Neuronal stem cell (in vitro differentiated cells): Measurements from ENCODE around the gene GJA3.
A peak's percentile ranks its signal among the peaks of the same experiment; 100 is the strongest.

ENCODE experiments used
- DNase-seq: peaks from one replicate; pipeline ENCODE4 v3.0.0-alpha.2; 2013; ENCODE audit warnings: low spot score
- H2AFZ ChIP-seq: one replicate; pipeline ENCODE4 v1.6.1; 2013; ENCODE audit warnings: mild to moderate bottlenecking, low read length, inconsistent platforms
- H2AK5ac ChIP-seq: 2 replicates; pipeline ENCODE4 v1.6.1; 2013; ENCODE audit warnings: low read depth, mild to moderate bottlenecking, inconsistent platforms, low read length, moderate library complexity, mixed read lengths
- H2BK120ac ChIP-seq: 2 replicates; pipeline ENCODE4 v1.6.1; 2013; ENCODE audit warnings: low read depth, mild to moderate bottlenecking, inconsistent platforms, low read length, moderate library complexity, mixed read lengths
- H2BK12ac ChIP-seq: one replicate; pipeline ENCODE4 v1.6.1; 2013; ENCODE audit warnings: low read length, inconsistent platforms
- H2BK15ac ChIP-seq: 2 replicates; pipeline ENCODE4 v1.6.1; 2013; ENCODE audit warnings: mild to moderate bottlenecking, low read length, inconsistent platforms, mixed read lengths
- H2BK5ac ChIP-seq: one replicate; pipeline ENCODE4 v1.6.1; 2013; ENCODE audit warnings: inconsistent platforms, mild to moderate bottlenecking, low read length, moderate library complexity
- H3K14ac ChIP-seq: one replicate; pipeline ENCODE4 v1.6.1; 2013; ENCODE audit warnings: low read length, inconsistent platforms
- H3K18ac ChIP-seq: 2 replicates; pipeline ENCODE4 v1.6.1; 2013; ENCODE audit warnings: low read length, inconsistent platforms
- H3K23ac ChIP-seq: 2 replicates; pipeline ENCODE4 v1.6.1; 2013; ENCODE audit warnings: low read depth, mild to moderate bottlenecking, mixed read lengths, low read length, inconsistent platforms; ENCODE audit not compliant: poor library complexity
- H3K27ac ChIP-seq: replicated peaks from 3 replicates; pipeline ENCODE4 v1.5.1; 2013; ENCODE audit warnings: low read length, inconsistent platforms
- H3K27me3 ChIP-seq, 3 experiments: 2 replicates each; pipeline ENCODE4 v1.6.1; 2013; ENCODE audit warnings: low read length in 3 of 3, mild to moderate bottlenecking in 2 of 3, inconsistent platforms in 1 of 3, low read depth in 1 of 3, mixed read lengths in 1 of 3, moderate library complexity in 1 of 3; ENCODE audit not compliant: control insufficient read depth in 3 of 3, insufficient read depth in 3 of 3
- H3K36me3 ChIP-seq, 2 donors: replicated peaks in 1 of 2; 2 replicates each; pipeline ENCODE4 v1.6.1; 2013; ENCODE audit warnings: low read length in 2 of 2; ENCODE audit not compliant: control insufficient read depth in 2 of 2, insufficient read depth in 2 of 2
- H3K4ac ChIP-seq: 2 replicates; pipeline ENCODE4 v1.6.1; 2013; ENCODE audit warnings: inconsistent platforms, mild to moderate bottlenecking, low read length, moderate library complexity
- H3K4me1 ChIP-seq, 2 donors: 1 replicate in 1 of 2; 2 replicates in 1 of 2; pipeline ENCODE4 v1.6.1; 2013; ENCODE audit warnings: low read length in 2 of 2, low read depth in 1 of 2; ENCODE audit not compliant: control insufficient read depth in 2 of 2, insufficient read depth in 1 of 2
- H3K4me2 ChIP-seq: one replicate; pipeline ENCODE4 v1.6.1; 2013; ENCODE audit warnings: mild to moderate bottlenecking, low read length, inconsistent platforms; ENCODE audit not compliant: insufficient read depth, poor library complexity, severe bottlenecking
- H3K4me3 ChIP-seq, 2 donors: 2 replicates each; pipeline ENCODE4 v1.5.1; 2013; ENCODE audit warnings: low read length in 2 of 2, mild to moderate bottlenecking in 2 of 2, inconsistent platforms in 1 of 2, moderate library complexity in 1 of 2
- H3K79me1 ChIP-seq: one replicate; pipeline ENCODE4 v1.6.1; 2013; ENCODE audit warnings: low read depth, mild to moderate bottlenecking, inconsistent platforms, low read length, moderate library complexity
- H3K9ac ChIP-seq: one replicate; pipeline ENCODE4 v1.6.1; 2013; ENCODE audit warnings: mild to moderate bottlenecking, low read depth, low read length, inconsistent platforms; ENCODE audit not compliant: poor library complexity
- H3K9me3 ChIP-seq, 2 donors: replicated peaks in 1 of 2; 2 replicates each; pipeline versions ENCODE3 to v1.6.1; 2013; ENCODE audit warnings: low read length in 2 of 2, mild to moderate bottlenecking in 2 of 2, inconsistent platforms in 1 of 2, low read depth in 1 of 2, mixed read lengths in 1 of 2, moderate library complexity in 1 of 2; ENCODE audit not compliant: control insufficient read depth in 2 of 2, insufficient read depth in 1 of 2
- H4K8ac ChIP-seq: one replicate; pipeline ENCODE4 v1.6.1; 2013; ENCODE audit warnings: low read depth, mild to moderate bottlenecking, inconsistent platforms, low read length, moderate library complexity
- H4K91ac ChIP-seq: one replicate; pipeline ENCODE4 v1.6.1; 2013; ENCODE audit warnings: low read length, low read depth, mild to moderate bottlenecking, inconsistent platforms; ENCODE audit not compliant: poor library complexity
- WGBS, 2 donors: extraction: QIAGEN DNeasy Blood & Tissue Kit; methylation state at CpG; one replicate each; pipeline ENCODE4 v1.1.7; 2013; ENCODE audit warnings: missing lambda C conversion rate in 2 of 2, mixed read lengths in 1 of 2; ENCODE audit not compliant: insufficient read length in 2 of 2, insufficient replicate concordance in 1 of 2; ENCODE audit errors: extremely low coverage in 2 of 2; 5-methylcytosine and 5-hydroxymethylcytosine counted together

Gene GJA3

GRCh38 chr13:20182231-20182846, 21.5 kb upstream of the GJA3 start:
- Histone ChIP-seq H2BK15ac (no peak overlapping the region), H3K27ac (no peak overlapping the region), H2BK120ac (no peak overlapping the region), H3K18ac (no peak overlapping the region), H3K4ac (no peak overlapping the region), H2BK12ac (no peak overlapping the region), H3K4me1 (no peaks in the 10 kb centered on the region), H2AFZ (no peak overlapping the region), H3K4me3 (no peak overlapping the region), H4K91ac (no peak overlapping the region), H3K27me3 (peaks cover 0 to 45% (median 0%) of the 10 kb centered on the region in 3 experiments), H3K9me3 (no peaks in the 10 kb centered on the region), H2AK5ac (no peak overlapping the region), H3K23ac (no peak overlapping the region), H3K79me1 (no peaks in the 10 kb centered on the region), H3K4me2 (no peak overlapping the region), H4K8ac (no peak overlapping the region), H3K9ac (no peak overlapping the region), H3K36me3 (no peaks in the 10 kb centered on the region), H2BK5ac (no peak overlapping the region), H3K14ac (no peak overlapping the region)
- WGBS, 2 donors: no CpG with 5 or more reads among the region's 5 CpGs
- peak; percentile 74 for DNase-seq

- DNase-seq: no peak
- no CpG with 5 or more reads among the region's 3 CpGs for WGBS, 2 donors
Observed at GRCh38 chr13:20181188-20181587, 20.3 kb upstream of the GJA3 start.

GRCh38 chr13:20178156-20178555, 17.3 kb upstream of the GJA3 start:
- Histone ChIP-seq H3K23ac (peak overlapping the region; percentile 3), H3K4me2 (no peak overlapping the region), H2BK12ac (no peak overlapping the region), H4K8ac (no peak overlapping the region), H3K4me3 (no peak overlapping the region), H2BK15ac (no peak overlapping the region), H4K91ac (no peak overlapping the region), H2BK120ac (peak overlapping the region; percentile 7), H2AK5ac (no peak overlapping the region), H3K27me3 (peaks cover 0 to 46% (median 0%) of the 10 kb centered on the region in 3 experiments), H3K18ac (no peak overlapping the region), H3K4ac (no peak overlapping the region), H3K27ac (no peak overlapping the region), H3K4me1 (peaks cover 8 to 9% of the 10 kb centered on the region in 2 donors), H3K36me3 (no peaks in the 10 kb centered on the region), H2AFZ (no peak overlapping the region), H3K9ac (peak overlapping the region; percentile 12), H2BK5ac (no peak overlapping the region), H3K79me1 (no peaks in the 10 kb centered on the region), H3K14ac (peak overlapping the region; percentile 47), H3K9me3 (no peaks in the 10 kb centered on the region)
- no CpG with 5 or more reads among the region's 5 CpGs for WGBS, 2 donors
- DNase-seq: no peak

More at GRCh38 chr13:20181188-20181587, 20.3 kb upstream of the GJA3 start:
- no peak overlapping the region for H2BK120ac ChIP-seq
- H3K4me1 ChIP-seq: no peaks in the 10 kb centered on the region
- H3K14ac ChIP-seq: no peak overlapping the region
- H2BK5ac ChIP-seq: no peak overlapping the region
- no peak overlapping the region for H3K18ac ChIP-seq
- no peak overlapping the region for H4K91ac ChIP-seq
- no peak overlapping the region for H2AFZ ChIP-seq
- no peak overlapping the region for H2AK5ac ChIP-seq
- no peak overlapping the region for H3K9ac ChIP-seq
- H2BK12ac ChIP-seq: no peak overlapping the region
- no peaks in the 10 kb centered on the region for H3K36me3 ChIP-seq
- no peaks in the 10 kb centered on the region for H3K9me3 ChIP-seq
- no peak overlapping the region for H3K4me2 ChIP-seq
- H3K27me3 ChIP-seq: peaks cover 0 to 41% (median 0%) of the 10 kb centered on the region in 3 experiments
- no peak overlapping the region for H3K27ac ChIP-seq
- H3K23ac ChIP-seq: no peak overlapping the region
- H3K4ac ChIP-seq: no peak overlapping the region
- H4K8ac ChIP-seq: no peak overlapping the region
- H3K79me1 ChIP-seq: no peaks in the 10 kb centered on the region
- no peak overlapping the region for H3K4me3 ChIP-seq
- H2BK15ac ChIP-seq: no peak overlapping the region

- no CpG with 5 or more reads among the region's 67 CpGs for WGBS, 2 donors
- Histone ChIP-seq H3K9ac (peak overlapping the region; percentile 12), H3K9me3 (no peaks in the 10 kb centered on the region), H2AK5ac (peak overlapping the region; percentile 81), H3K36me3 (no peaks in the 10 kb centered on the region), H3K4me1 (peaks cover 8 to 9% of the 10 kb centered on the region in 2 donors), H3K18ac (peak overlapping the region; percentile 64), H2BK12ac (peak overlapping the region; percentile 14), H3K14ac (peak overlapping the region; percentile 71), H3K23ac (peak overlapping the region; percentile 25), H2AFZ (no peak overlapping the region), H3K4me3 (peak overlapping the region in 1 of 2 donors; percentile 58), H3K27me3 (peaks cover 0 to 49% (median 0%) of the 10 kb centered on the region in 3 experiments), H2BK5ac (no peak overlapping the region), H2BK15ac (no peak overlapping the region), H2BK120ac (peak overlapping the region; percentile 7), H4K91ac (no peak overlapping the region), H3K4me2 (no peak overlapping the region), H3K4ac (no peak overlapping the region), H4K8ac (no peak overlapping the region), H3K27ac (no peak overlapping the region), H3K79me1 (no peaks in the 10 kb centered on the region)
- DNase-seq: no peak
Observed at GRCh38 chr13:20177049-20177831, 16.4 kb upstream of the GJA3 start.
